Stimulated activated CD8-positive, alpha-beta memory T cell treated with anti-CD3 and anti-CD28 coated beads, Interleukin-12 subunit alpha, Interleukin-12 subunit beta, amount 100 ng/mL, for 24 hours (primary cell): Measurements from ENCODE around the gene OR4N2.
"Not testable (repeated sequence)": the region's sequence is repeated elsewhere in the genome, so short reads cannot be mapped to it uniquely, and the experiment has no call there.

Experiments used
- DNase-seq: peaks from one replicate; pipeline ENCODE4 v3.0.0-alpha.2; 2020; ENCODE audit errors: extremely low read depth

OR4N2 gene

GRCh38 chr14:19803470-19803869 lies at the start of gene OR4N2:
Gene OR4N2, plus strand, starts transcription at chr14:19803770. Its CDS starts 23,679 bp downstream, at chr14:19827449.
- not testable (repeated sequence) for DNase-seq

DNA sequence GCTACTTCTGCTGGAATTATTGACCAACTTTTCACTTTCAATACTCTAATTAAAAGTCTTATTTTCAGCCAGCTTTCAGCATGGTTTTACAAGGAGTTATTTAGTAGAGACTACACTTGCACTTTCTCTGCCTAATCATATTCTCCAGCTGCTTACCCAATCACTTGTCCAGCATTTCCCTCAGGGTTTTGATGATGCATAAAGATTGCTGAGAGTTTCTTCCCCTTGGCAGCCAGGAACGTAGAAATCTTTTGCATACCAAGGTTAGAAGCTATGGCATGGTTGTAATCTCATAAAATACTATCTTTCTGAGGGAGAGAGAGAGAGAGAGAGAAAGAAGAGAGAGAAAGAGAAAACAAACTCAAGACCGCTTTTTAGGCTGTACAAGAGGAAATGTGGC lies 49.4 kb upstream of the OR4N2 start:
- DNase-seq: no peak

DNA sequence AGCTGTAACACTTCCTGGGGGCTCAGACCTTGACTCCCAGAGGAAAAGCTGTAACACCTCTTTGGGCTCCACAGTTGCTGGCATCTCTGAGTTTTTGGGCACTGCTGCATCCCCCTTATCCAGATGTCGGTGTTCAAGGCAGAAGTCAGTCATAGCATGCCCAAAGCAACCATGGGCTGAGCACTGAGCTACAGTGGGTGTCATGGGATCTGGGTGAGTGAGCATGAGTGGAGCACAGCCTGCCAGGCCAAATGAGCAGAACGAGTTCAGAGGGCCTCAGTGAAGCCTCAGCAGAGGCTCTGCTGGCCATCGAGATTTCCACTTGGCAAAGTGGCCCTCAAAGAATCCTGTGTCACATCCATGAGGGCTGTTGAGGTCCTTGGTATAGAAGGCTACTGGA lies 32.1 kb upstream of the OR4N2 start:
- not testable (repeated sequence) for DNase-seq

- DNase-seq: no peak
These were observed 31.6 kb upstream of the OR4N2 start for GRCh38 chr14:19771895-19772430.

DNA sequence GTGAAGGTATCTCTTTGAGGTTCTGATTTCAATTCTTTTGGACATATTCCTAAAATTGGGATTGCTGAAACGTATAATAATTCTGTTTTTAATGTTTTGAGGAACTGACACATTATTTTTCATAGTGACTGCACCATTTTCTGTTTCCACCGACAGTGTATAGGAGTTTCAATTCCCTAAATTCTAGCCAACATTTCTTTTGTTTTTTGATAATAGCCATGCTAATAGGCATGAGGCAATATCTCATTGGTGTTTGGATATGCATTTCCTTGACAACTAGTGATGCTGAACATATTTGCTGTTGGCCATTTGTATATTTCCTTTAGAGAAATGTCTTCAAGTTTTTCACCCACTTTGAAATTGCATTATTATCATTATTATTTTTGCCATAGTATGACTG lies 31.1 kb upstream of the OR4N2 start:
- DNase-seq: not testable (repeated sequence)

DNA sequence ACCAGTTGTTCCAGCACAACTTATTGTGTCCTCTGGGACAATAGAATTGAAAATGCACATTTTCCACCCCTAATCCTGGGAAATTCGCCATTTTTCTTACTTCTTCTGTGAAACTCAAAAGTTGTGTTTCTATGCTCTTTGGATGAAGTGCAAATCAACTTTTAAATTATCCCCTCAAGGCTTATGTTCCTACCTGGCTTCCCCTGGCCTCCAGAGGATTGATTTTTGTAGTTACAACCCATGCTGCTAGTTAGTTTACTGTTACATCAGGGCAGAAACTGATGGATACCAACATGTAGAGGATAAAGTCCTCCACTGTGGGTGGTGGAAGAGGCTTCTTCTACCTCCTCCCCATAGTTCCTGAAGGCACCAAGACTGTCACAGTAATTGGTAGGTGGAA lies 30.4 kb upstream of the OR4N2 start, which contains the start of gene OR4M1:
Gene OR4M1 (plus strand): TSS at position 301 of the 400 bp plus-strand sequence. CDS start 6,819 bp downstream, outside the sequence.
- DNase-seq: not testable (repeated sequence)

DNA sequence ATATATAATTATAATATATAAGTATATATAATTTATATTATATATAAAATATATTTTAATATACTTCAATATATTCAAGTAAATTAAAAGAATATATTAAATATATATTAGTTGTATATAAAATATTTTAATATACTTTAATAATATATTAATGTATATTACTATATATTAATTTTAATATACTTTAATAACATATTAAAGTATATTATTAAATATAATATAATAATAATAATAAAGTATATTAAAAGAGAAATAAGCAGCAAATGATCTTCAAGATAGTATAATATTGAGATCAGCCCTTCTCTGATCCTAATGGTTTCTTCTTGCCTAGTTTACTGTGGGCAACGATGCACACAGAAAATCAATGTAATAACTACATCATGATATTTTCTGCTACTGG lies 28.0 kb upstream of the OR4N2 start:
- no peak for DNase-seq

GRCh38 chr14:19785848-19786247 lies 17.7 kb upstream of the OR4N2 start:
- not testable (repeated sequence) for DNase-seq

DNA sequence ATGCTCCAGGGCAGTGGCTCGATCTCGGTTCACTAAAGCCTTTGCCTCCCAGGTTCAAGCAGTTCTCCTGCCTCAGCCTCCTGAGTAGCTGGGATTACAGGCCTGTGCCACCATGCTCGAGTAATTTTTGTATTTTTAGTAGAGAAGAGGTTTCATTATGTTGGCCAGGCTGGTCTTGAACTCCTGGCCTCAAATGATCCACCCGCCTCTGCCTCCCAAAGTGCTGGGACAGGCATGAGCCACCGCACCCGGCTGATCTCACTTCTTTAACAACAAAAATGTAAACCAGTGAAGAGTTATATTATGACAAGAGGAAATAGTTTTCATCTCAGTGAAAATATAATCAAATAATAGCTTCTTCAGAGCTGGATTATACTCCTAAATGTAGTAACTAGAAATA lies 16.3 kb upstream of the OR4N2 start:
- DNase-seq: not testable (repeated sequence)

GRCh38 chr14:19788150-19788549 lies 15.4 kb upstream of the OR4N2 start:
- not testable (repeated sequence) for DNase-seq

DNA sequence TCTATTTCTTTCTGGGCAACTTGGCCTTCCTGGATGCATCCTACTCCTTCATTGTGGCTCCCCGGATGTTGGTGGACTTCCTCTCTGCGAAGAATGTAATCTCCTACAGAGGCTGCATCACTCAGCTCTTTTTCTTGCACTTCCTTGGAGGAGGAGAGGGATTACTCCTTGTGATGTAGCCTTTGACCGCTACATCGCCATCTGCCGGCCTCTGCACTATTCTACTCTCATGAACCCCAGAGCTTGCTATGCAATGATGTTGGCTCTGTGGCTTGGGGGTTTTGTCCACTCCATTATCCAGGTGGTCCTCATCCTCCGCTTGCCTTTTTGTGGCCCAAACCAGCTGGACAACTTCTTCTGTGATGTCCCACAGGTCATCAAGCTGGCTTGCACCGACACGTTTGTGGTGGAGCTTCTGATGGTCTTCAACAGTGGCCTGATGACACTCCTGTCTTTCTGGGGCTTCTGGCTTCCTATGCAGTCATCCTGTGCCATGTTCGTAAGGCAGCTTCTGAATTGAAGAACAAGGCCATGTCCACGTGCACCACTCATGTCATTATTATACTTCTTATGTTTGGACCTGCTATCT lies 7.0 kb upstream of the OR4N2 start:
- DNase-seq: not testable (repeated sequence)

DNA sequence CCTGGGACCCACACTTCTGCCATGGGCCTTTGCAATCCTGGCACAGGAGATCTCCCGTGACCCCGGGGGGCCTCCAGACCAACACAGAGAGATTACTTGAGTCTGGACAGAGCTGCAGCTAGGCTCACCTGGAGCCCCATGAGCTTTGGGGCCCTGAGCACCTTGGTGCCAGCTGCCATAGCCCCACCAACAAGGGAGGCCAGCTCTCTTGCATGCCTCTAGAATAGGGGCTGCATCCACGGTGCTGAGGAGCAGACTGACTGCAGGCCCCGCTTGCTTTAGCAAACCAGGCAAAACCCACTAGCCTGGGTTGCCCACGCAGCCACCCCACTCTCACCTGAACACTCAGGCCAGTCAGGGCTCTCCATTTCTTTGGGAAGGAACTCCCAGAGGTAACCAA lies 3.7 kb upstream of the OR4N2 start:
- DNase-seq: no peak

DNA sequence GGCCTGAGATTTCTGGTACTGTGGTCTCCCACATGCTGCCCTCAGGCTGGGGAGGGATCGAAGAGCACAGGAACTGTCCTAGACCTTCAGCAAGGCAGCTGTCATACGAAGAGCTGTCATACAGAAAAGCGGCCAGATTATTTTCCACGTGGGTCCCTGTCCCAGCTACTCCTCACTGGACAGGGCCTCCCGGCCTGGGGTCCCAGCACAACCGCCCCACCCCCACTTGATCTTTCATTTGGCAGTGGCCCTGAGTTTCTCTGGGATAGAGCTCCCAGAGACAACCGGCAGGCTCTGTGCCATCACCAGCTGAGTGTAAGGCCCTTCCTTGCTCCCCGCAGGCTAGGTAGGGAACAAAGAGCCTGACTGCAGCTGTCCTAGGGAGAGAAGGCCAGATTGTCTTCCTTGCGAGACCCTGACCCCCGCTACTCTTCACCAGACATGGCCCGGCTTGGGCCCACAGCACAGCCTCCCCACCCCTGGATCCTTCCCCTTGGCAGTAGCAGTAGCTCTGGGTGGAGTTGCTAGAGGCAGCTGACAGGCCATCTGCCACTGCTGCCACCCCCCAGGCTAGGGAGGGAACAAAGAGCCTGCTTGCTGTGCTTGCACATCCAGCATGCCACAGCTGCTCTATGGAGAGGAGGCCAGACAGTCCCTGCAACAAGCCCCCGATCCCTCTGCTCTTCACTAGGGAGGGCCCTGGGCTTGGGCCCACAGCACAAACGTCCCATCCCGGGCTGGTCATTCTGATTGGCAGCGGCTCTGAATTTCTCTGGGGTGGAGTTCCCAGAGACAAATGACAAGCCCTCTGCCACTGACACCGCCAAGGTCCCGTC lies 3.1 kb upstream of the OR4N2 start:
- DNase-seq: no peak

DNA sequence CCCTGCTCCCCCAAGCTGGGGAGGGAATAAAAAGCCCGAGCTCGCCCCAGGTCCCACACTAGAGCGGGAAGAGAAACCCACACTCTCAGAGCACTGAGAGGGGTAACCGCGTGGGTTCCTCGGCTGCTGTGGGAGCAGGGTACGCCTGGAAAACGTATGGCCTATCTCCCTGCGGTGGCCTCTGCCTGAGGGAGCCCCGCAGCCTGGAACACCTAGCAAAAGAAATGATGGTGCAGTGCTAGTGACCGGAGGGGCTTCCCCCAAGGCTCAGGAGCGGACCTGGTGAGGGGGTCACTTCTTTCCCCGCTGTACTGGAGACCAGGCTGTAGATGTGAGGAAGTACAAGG lies 2.5 kb upstream of the OR4N2 start:
- no peak for DNase-seq

DNA sequence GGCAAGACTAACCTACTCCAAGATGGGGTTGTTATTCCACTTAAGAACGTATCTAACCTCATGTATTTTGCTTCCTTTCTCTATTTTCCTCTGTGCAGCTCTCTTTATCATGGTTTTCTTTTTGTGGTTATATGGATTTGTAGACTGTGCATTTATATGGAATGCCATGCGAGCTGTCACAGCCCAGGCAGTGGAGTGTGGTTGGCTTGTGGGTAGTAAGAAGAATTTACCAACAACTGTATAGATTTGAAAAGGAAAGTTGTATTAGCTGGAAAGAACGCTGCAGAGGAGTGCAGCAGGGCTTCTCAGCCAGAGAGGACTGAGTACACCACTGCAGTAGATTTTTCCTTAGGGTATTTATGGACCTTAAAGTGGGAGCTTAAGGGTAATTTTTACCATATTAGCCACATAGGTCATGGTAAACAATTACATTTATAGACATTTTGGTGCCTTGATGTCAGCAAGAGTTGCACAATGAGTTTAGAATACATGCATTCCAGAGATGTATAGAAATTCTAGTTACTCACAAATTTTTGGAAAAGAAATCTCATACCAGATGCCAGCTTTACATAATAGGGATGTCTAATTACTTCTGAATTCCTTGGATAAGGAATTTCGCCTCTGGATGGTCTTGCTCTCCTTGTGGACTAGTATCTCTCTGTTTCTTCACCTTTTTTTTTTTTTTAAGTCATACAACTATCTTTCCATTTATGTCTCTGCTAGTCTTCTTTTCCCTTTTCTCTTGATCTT lies 9.8 kb downstream of the OR4N2 start:
- not testable (repeated sequence) for DNase-seq

GRCh38 chr14:19819879-19820278 lies 16.3 kb downstream of the OR4N2 start:
- DNase-seq: not testable (repeated sequence)

GRCh38 chr14:19821016-19821415 lies 17.4 kb downstream of the OR4N2 start:
- DNase-seq: not testable (repeated sequence)

GRCh38 chr14:19823178-19823577 lies 19.6 kb downstream of the OR4N2 start:
- no peak for DNase-seq

DNA sequence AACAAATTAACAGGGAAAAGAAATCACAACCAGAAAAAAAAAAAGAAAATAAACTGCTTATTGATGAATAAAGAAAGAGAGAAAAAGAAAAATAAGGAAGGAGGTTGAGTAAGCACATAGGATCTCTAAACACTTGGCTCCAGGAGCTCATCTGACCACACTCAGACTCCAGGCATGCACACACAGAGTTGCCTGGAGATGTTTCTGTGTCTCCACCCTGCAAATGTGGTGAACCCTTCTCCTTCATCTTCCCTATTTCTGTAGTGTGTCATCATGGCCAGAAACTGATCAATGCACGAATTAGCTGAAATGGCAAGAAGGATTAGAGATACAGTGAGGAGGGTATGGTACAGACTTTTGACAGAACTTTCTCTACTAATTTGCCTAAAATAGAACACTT lies 20.2 kb downstream of the OR4N2 start:
- no peak for DNase-seq

- not testable (repeated sequence) for DNase-seq
These were observed 24.2 kb downstream of the OR4N2 start for GRCh38 chr14:19827626-19828244.

DNA sequence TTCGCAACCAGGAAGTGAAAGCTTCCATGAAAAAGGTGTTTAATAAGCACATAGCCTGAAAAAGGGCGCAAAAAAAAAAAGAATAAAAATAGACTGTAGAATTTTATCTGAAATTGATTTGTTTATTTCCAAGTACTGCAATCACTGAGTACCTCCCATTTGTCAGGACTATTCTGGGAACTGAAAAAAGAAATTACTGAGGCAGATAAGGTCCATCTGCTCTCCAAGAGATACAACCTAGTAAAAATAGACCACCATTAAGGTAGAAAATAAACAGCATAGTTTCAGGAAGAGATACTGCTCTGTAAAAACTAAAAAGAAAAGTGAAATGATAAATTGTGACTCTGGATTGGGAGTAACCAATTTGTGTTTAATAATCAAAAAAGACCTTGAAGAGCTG lies 24.7 kb downstream of the OR4N2 start:
- no peak for DNase-seq
